Activated CD4-positive, alpha-beta memory T cell treated with anti-CD3 and anti-CD28 coated beads, Interleukin-2, amount 10 ng/mL, durations not matched to agents 7 days and 5 days (primary cell): ENCODE data around the gene FBXW7. TPM values are rescaled to one million over a fixed set of nuclear protein-coding genes. Genes with fewer than 3 reads are reported as not detected.

Experiments used
- CTCF ChIA-PET: fragments of 350-600 bp; sonication (Branson Sonifier 250); formaldehyde crosslinking; loops from one replicate; lab custom pipeline; 2021; ENCODE audit warnings: antibody characterized with exemption, inconsistent platforms; lab: Charles Lee
- POLR2A ChIA-PET: fragments of 350-600 bp; sonication (Branson Sonifier 250); formaldehyde crosslinking; loops from one replicate; lab custom pipeline; 2021; ENCODE audit warnings: antibody characterized with exemption; lab: Charles Lee
- DNase-seq: peaks from one replicate; pipeline ENCODE4 v3.0.0-alpha.2; 2020
- H3K27ac Mint-ChIP-seq: one replicate; pipeline ENCODE4 v1.8.0; 2021; ENCODE audit warnings: mild to moderate bottlenecking, mixed read lengths
- H3K27me3 Mint-ChIP-seq: one replicate; pipeline ENCODE4 v1.8.0; 2021; ENCODE audit warnings: mixed read lengths
- H3K36me3 Mint-ChIP-seq: one replicate; pipeline ENCODE4 v1.8.0; 2021; ENCODE audit warnings: low read depth, mixed read lengths
- H3K4me1 Mint-ChIP-seq: one replicate; pipeline ENCODE4 v1.8.0; 2021; ENCODE audit warnings: mixed read lengths
- H3K4me3 Mint-ChIP-seq: one replicate; pipeline ENCODE4 v1.8.0; 2021; ENCODE audit warnings: mild to moderate bottlenecking, mixed read lengths
- H3K9me3 Mint-ChIP-seq: one replicate; pipeline ENCODE4 v1.8.0; 2021; ENCODE audit warnings: mixed read lengths
- total RNA-seq, 2 experiments: library from RNA; stranded (reverse); gene quantifications; one replicate each; pipeline ENCODE4 v1.2.3, GENCODE V29; 2021

Gene FBXW7
- total RNA-seq, 2 experiments from 2014 or later, result 59.8 to 66.8 TPM

DNA sequence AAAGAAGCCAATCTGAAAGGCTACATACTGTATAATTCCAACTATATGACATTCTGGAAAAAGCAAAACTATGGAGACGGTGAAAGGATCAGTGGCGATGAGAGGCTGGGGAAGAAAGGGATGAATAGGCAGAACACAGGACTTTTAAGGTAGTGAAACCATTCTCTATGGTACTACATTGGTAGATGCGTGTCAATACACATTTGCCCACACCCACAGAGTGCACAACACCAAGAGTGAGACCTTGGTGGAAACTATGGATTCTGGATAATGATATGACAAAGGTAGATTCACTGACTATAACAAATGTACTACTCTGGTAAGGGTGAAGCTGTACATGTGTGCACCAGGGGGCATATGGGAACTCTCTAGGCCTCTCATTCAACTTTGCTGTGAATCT, 134.5 kb downstream of the FBXW7 start:
- H3K4me1 Mint-ChIP-seq, result peaks cover 23% of the 10 kb centered on the region
- ChIA-PET POLR2A (no interaction called here), CTCF (no interaction called here)
- DNase-seq, result no peak
- no peaks in the 10 kb centered on the region for H3K27me3 Mint-ChIP-seq
- H3K4me3 Mint-ChIP-seq, result no peak overlapping the region
- no peak overlapping the region for H3K27ac Mint-ChIP-seq
- no peaks in the 10 kb centered on the region for H3K9me3 Mint-ChIP-seq
- peaks cover 29% of the 10 kb centered on the region for H3K36me3 Mint-ChIP-seq

GRCh38 chr4:152399246-152399645, 136.6 kb downstream of the FBXW7 start:
- Mint-ChIP-seq H3K4me1 (peaks cover 24% of the 10 kb centered on the region), H3K36me3 (peaks cover 31% of the 10 kb centered on the region), H3K9me3 (no peaks in the 10 kb centered on the region), H3K4me3 (no peak overlapping the region), H3K27me3 (no peaks in the 10 kb centered on the region), H3K27ac (no peak overlapping the region)
- DNase-seq, result no peak
- POLR2A ChIA-PET, result no interaction called here
- CTCF ChIA-PET, result interaction anchor here (0.7 kb wide), 1 partner anchor 380 kb away, joined by 4 read pairs; the partner anchor contains the start of gene TIGD4

DNA sequence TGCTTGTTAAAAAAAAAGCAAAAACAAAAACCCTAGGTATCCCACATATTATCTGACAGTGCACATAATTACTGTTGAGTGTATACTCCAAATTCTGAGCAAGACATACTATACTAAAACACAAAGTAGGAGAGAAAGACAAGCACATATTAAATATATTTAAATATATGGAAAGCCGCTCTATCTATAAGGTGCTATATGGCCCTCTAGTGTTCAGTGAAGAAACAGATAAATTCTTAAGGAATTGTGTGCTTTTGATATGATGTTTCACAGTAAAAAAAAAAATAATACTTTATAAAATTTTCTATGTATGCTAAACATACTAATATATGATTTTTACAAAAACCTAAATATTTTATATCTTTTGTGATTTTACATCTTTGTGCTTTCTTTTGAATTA, 137.8 kb downstream of the FBXW7 start:
- ChIA-PET CTCF (interaction anchor here (0.6 to 0.7 kb wide), 3 partner anchors 20 to 433 kb away, joined by 3 read pairs; no protein-coding TSS in a partner anchor), POLR2A (no interaction called here)
- Mint-ChIP-seq H3K4me3 (no peak overlapping the region), H3K36me3 (peaks cover 32% of the 10 kb centered on the region), H3K27me3 (no peaks in the 10 kb centered on the region), H3K27ac (no peak overlapping the region), H3K4me1 (peaks cover 24% of the 10 kb centered on the region), H3K9me3 (no peaks in the 10 kb centered on the region)
- no peak for DNase-seq

- POLR2A ChIA-PET, result no interaction called here
- H3K27me3 Mint-ChIP-seq, result no peaks in the 10 kb centered on the region
- H3K36me3 Mint-ChIP-seq, result peaks cover 25% of the 10 kb centered on the region
- no peak overlapping the region for H3K4me3 Mint-ChIP-seq
- H3K27ac Mint-ChIP-seq, result no peak overlapping the region
- DNase-seq, result no peak
- CTCF ChIA-PET, result interaction anchor here (1.2 kb wide), 1 partner anchor 9 kb away, joined by 3 read pairs; no protein-coding TSS in a partner anchor
- H3K4me1 Mint-ChIP-seq, result peaks cover 12% of the 10 kb centered on the region
- H3K9me3 Mint-ChIP-seq, result no peaks in the 10 kb centered on the region
Measured at GRCh38 chr4:152394791-152395190, 141.1 kb downstream of the FBXW7 start.

DNA sequence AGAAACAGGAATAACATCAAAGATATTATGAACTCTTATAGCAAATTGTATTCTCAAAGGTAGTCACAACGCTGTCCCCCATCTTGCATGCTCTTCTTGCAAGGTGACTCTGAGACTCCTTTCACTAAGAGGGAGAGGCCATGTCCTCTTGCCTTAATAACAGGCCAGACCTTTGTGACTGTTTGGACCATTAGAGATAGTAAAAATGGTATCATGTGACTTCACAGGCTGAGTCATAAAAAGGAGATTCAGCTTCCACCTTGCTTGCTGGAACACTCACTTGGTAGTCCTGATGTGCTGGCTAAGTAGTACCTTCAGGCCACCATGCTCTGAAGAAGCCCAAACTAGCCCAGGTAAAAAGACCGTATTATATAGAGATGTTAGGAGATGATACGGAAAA, 143.8 kb downstream of the FBXW7 start:
- no peaks in the 10 kb centered on the region for H3K27me3 Mint-ChIP-seq
- POLR2A ChIA-PET, result no interaction called here
- no peak for DNase-seq
- CTCF ChIA-PET, result no interaction called here
- H3K36me3 Mint-ChIP-seq, result peaks cover 23% of the 10 kb centered on the region
- peaks cover 3% of the 10 kb centered on the region for H3K4me1 Mint-ChIP-seq
- H3K9me3 Mint-ChIP-seq, result no peaks in the 10 kb centered on the region
- no peak overlapping the region for H3K27ac Mint-ChIP-seq
- H3K4me3 Mint-ChIP-seq, result no peak overlapping the region

DNA sequence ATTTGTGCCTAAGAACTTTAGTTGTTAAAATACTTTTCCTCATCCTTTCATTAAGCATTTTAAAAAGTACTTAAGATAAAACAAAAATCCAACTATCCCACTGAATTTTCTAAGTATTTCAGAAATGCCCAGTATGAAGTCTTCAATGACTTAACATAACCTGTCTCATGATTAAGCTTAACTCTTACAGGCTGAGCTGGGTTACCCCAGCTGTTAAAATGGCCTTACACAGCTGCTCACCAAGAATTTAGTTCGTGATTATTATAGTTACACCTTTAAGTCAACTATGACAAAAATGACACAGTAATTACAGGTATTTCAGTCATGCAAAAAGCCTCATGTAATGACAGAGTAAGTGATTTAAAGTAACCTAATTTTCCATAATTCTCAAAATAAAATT, 145.7 kb downstream of the FBXW7 start:
- Mint-ChIP-seq H3K36me3 (peaks cover 16% of the 10 kb centered on the region), H3K27ac (no peak overlapping the region), H3K4me1 (peaks cover 1% of the 10 kb centered on the region), H3K27me3 (no peaks in the 10 kb centered on the region), H3K9me3 (no peaks in the 10 kb centered on the region), H3K4me3 (no peak overlapping the region)
- POLR2A ChIA-PET, result no interaction called here
- DNase-seq, result no peak
- CTCF ChIA-PET, result interaction anchor here (1.2 to 2.1 kb wide), 2 partner anchors 13 to 19 kb away, joined by 3 to 7 read pairs; no protein-coding TSS in a partner anchor

GRCh38 chr4:152389359-152389758, 146.5 kb downstream of the FBXW7 start:
- Mint-ChIP-seq H3K4me1 (no peaks in the 10 kb centered on the region), H3K27me3 (no peaks in the 10 kb centered on the region), H3K9me3 (no peaks in the 10 kb centered on the region), H3K4me3 (no peak overlapping the region), H3K36me3 (peaks cover 16% of the 10 kb centered on the region), H3K27ac (no peak overlapping the region)
- ChIA-PET POLR2A (no interaction called here), CTCF (interaction anchor here (2.1 kb wide), 1 partner anchor 20 kb away, joined by 7 read pairs; no protein-coding TSS in a partner anchor)
- no peak for DNase-seq

DNA sequence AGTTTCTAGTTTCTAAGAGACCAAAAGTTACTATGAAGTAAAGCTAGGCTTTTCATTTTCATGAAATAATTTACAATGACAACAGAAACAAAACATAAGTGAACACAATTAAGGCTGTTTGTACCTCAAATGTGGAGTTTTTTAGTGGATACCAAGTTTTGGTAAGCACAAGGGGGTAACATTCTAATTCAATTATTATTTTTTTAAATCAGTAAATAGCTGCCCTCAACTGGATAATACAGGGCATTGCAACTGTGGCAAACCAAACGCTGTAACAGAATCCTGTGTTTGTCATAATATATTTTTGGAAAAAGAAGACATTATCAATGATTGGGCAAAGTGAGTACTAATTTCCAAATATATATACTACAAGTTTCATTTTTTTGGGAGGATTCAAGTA, 150.3 kb downstream of the FBXW7 start:
- no peak for DNase-seq
- H3K9me3 Mint-ChIP-seq, result no peaks in the 10 kb centered on the region
- H3K27ac Mint-ChIP-seq, result no peak overlapping the region
- H3K4me3 Mint-ChIP-seq, result no peak overlapping the region
- ChIA-PET POLR2A (no interaction called here), CTCF (interaction anchor here (0.6 to 1.9 kb wide), 3 partner anchors 9 to 1268 kb away, joined by 3 to 6 read pairs (median 4); no protein-coding TSS in a partner anchor)
- H3K4me1 Mint-ChIP-seq, result peaks cover 10% of the 10 kb centered on the region
- no peaks in the 10 kb centered on the region for H3K36me3 Mint-ChIP-seq
- H3K27me3 Mint-ChIP-seq, result no peaks in the 10 kb centered on the region

DNA sequence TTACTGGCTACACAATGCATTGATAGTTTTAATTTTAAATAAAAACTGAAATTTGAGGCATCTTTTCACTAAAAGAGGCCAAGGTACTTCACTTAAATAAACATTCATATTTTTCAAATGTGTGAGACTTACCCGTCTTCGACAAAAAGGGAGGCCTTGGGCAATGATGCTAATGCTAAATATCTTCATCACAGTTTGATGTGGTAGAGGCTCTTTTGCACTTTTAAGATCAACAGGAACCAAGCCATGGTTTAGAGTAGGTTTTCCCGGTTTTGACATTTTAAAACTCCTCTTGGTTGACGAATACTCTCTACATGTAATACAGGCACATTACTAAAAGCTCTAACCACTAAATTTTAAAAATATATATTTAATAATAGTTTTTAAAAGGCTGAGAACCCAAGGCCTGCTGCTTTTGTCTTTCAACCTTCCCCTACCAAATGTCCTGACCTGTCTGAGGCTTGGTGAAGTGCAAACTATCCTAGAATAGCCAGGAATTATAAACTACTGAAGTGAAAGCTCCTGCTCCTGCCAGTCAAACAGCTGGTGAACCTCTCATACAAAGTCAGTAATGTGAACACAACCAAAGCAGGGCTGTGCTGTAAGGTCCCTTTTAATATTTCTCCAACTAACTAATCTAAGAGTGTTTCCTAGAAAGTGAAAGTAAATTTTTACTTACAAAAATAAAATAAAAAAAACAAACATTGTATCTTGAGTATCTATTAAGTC, 153.7 kb downstream of the FBXW7 start:
- CTCF ChIA-PET, result no interaction called here
- H3K9me3 Mint-ChIP-seq, result no peaks in the 10 kb centered on the region
- H3K36me3 Mint-ChIP-seq, result no peaks in the 10 kb centered on the region
- peaks cover 10% of the 10 kb centered on the region for H3K4me1 Mint-ChIP-seq
- H3K4me3 Mint-ChIP-seq, result peak overlapping the region; percentile 50
- DNase-seq, result no peak
- H3K27me3 Mint-ChIP-seq, result no peaks in the 10 kb centered on the region
- POLR2A ChIA-PET, result interaction anchor here (1.4 kb wide), 1 partner anchor 12 kb away, joined by 3 read pairs; no protein-coding TSS in a partner anchor
- H3K27ac Mint-ChIP-seq, result no peak overlapping the region

- H3K27me3 Mint-ChIP-seq, result no peaks in the 10 kb centered on the region
- CTCF ChIA-PET, result interaction anchor here (1.2 kb wide), 1 partner anchor 19 kb away, joined by 3 read pairs; no protein-coding TSS in a partner anchor
- H3K4me1 Mint-ChIP-seq, result peaks cover 10% of the 10 kb centered on the region
- DNase-seq, result no peak
- H3K4me3 Mint-ChIP-seq, result no peak overlapping the region
- H3K9me3 Mint-ChIP-seq, result no peaks in the 10 kb centered on the region
- no peaks in the 10 kb centered on the region for H3K36me3 Mint-ChIP-seq
- H3K27ac Mint-ChIP-seq, result no peak overlapping the region
- POLR2A ChIA-PET, result no interaction called here
Measured at GRCh38 chr4:152380919-152381318, 155.0 kb downstream of the FBXW7 start.

- Mint-ChIP-seq H3K27ac (no peak overlapping the region), H3K4me3 (no peak overlapping the region), H3K9me3 (no peaks in the 10 kb centered on the region), H3K36me3 (no peaks in the 10 kb centered on the region), H3K27me3 (no peaks in the 10 kb centered on the region), H3K4me1 (peaks cover 10% of the 10 kb centered on the region)
- POLR2A ChIA-PET, result no interaction called here
- no peak for DNase-seq
- CTCF ChIA-PET, result interaction anchor here (1.2 kb wide), 1 partner anchor 18 kb away, joined by 3 read pairs; no protein-coding TSS in a partner anchor
Measured at GRCh38 chr4:152380185-152380584, 155.7 kb downstream of the FBXW7 start.

GRCh38 chr4:152374606-152375285, 161.1 kb downstream of the FBXW7 start:
- POLR2A ChIA-PET, result interaction anchor here (0.9 kb wide), 1 partner anchor 35 kb away, joined by 3 read pairs; no protein-coding TSS in a partner anchor
- no peaks in the 10 kb centered on the region for H3K36me3 Mint-ChIP-seq

DNA sequence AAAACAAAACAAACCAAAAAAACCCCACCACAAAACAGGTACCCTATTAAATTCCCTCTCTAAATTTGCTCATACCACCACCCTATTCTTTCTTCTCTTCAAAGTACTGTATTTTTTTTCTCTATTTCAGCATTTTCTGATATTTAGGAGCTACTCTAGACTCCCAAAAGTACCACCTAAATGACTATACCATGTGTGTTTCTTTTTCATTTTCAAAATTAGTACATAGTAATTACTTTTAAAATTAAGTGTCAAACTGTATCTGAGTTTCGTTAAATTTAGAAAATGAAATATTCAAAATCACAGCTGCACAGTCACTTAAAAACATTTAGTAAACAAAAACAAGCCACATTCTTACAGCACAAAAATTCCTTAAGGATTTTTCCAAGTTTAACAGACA, 161.7 kb downstream of the FBXW7 start:
- H3K4me3 Mint-ChIP-seq, result no peak overlapping the region
- CTCF ChIA-PET, result interaction anchor here (1.2 kb wide), 1 partner anchor 34 kb away, joined by 3 read pairs; no protein-coding TSS in a partner anchor
- no peaks in the 10 kb centered on the region for H3K36me3 Mint-ChIP-seq
- H3K9me3 Mint-ChIP-seq, result no peaks in the 10 kb centered on the region
- no peak for DNase-seq
- H3K27me3 Mint-ChIP-seq, result no peaks in the 10 kb centered on the region
- H3K27ac Mint-ChIP-seq, result no peak overlapping the region
- POLR2A ChIA-PET, result interaction anchor here (0.5 to 0.9 kb wide), 2 partner anchors 35 to 179 kb away, joined by 3 read pairs; no protein-coding TSS in a partner anchor
- peaks cover 18% of the 10 kb centered on the region for H3K4me1 Mint-ChIP-seq

More at GRCh38 chr4:152374606-152375285, 161.1 kb downstream of the FBXW7 start:
- peaks cover 14% of the 10 kb centered on the region for H3K4me1 Mint-ChIP-seq
- no peaks in the 10 kb centered on the region for H3K27me3 Mint-ChIP-seq
- no peak for DNase-seq
- CTCF ChIA-PET, result no interaction called here
- no peaks in the 10 kb centered on the region for H3K9me3 Mint-ChIP-seq
- H3K27ac Mint-ChIP-seq, result no peak overlapping the region
- no peak overlapping the region for H3K4me3 Mint-ChIP-seq
